GM19395 (cell line): ENCODE results near the gene MAGEB17.

Experiments
- ATAC-seq: cut with Tn5 transposase; IDR thresholded peaks from one replicate; pipeline ENCODE4 v1.9.1; 2021; ENCODE audit warnings: mild to moderate bottlenecking, moderate library complexity; ENCODE audit not compliant: unreplicated experiment

MAGEB17 gene

GRCh38 chrX:16205840-16206239 is 38.6 kb downstream of the MAGEB17 start:
- no peak for ATAC-seq

DNA sequence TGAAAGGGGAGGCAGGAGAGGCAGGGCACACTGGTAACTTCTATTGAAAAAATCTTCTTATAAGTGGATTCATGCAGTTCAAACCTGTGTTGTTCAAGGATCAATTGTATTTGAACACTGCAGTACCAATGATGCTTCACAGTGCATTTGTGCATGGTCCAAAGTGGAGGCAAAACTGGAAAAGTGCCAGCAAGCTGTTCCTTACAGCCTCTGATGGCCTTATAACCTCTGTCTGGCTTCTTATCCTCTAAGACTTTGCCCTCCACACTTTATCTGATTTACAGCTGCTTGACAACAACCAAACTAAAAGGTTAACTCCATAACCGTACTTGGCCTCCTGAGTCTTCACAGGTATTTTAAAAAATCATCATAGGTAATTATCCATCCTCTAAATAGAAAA is 40.4 kb downstream of the MAGEB17 start:
- ATAC-seq, result no peak

DNA sequence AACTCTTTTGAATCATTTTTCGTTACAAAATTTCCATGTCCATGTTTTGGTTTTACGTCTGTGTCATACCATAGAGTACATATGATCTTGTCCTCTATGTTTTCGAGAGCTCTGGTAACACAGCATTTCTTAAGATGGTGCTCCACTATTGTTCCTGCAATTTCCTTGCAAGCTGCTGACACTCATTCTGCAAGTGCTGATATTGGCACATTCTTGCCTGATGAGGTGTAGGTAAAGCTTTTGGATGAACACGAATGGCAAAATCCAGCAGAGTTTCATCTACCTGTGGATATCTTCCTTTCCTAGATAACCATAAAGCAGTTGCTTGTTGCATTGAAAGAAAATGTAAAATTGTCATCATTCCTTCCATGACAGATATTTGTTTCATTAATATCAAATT is 41.3 kb downstream of the MAGEB17 start:
- no peak for ATAC-seq

DNA sequence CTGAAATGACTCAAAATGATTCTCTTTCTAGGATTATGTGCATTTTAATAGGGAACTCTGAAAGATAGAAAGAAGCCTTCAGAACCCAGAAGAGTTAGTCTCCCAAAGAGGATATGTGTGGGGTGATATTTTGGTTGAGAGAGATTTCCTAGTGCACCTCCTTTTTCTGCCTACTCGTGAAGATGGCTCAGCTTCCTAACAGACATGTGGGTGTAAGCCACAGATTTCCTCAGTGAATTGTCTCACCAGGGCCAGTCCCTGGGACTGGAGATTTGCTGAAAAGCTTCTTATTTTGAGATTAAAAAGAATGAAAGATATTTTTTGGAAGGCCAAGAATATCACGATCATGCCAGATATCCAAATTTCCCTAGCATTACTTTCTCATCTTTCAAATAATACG is 42.8 kb downstream of the MAGEB17 start:
- ATAC-seq, result no peak

GRCh38 chrX:16212024-16212423 is 44.7 kb downstream of the MAGEB17 start:
- ATAC-seq, result no peak

- no peak for ATAC-seq
Measured at GRCh38 chrX:16212436-16212835, 45.2 kb downstream of the MAGEB17 start.

DNA sequence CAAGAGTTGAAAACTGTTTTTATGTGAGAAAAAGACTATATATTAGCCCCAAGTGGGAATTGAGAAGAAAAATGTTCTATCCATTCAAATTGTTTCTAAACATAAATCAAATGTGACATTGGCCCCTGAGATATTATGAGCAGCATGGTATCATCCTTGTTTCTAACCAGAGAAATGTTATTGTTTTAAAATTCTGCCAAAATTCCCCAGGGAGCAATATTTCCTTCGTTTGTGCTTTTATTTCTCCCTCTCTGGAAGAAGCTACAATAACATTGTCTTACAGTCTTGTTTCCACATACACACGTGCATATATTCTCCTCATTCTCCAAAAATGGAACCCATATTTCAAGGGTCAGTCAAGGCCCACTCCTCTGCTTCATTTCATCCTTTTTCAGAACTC is 46.7 kb downstream of the MAGEB17 start:
- ATAC-seq, result no peak

- no peak for ATAC-seq
Measured at GRCh38 chrX:16215660-16216059, 48.4 kb downstream of the MAGEB17 start.
